GM21528 (cell line): Measurements from ENCODE around the gene SCYGR1.
"Not testable (repeated sequence)": the region's sequence is repeated elsewhere in the genome, so short reads cannot be mapped to it uniquely, and the experiment has no call there.

ENCODE experiments used
- ATAC-seq: cut with Tn5 transposase; IDR thresholded peaks from one replicate; pipeline ENCODE4 v1.9.1; 2021; ENCODE audit warnings: mild to moderate bottlenecking, moderate library complexity; ENCODE audit not compliant: unreplicated experiment, low FRiP score

Gene SCYGR1

DNA sequence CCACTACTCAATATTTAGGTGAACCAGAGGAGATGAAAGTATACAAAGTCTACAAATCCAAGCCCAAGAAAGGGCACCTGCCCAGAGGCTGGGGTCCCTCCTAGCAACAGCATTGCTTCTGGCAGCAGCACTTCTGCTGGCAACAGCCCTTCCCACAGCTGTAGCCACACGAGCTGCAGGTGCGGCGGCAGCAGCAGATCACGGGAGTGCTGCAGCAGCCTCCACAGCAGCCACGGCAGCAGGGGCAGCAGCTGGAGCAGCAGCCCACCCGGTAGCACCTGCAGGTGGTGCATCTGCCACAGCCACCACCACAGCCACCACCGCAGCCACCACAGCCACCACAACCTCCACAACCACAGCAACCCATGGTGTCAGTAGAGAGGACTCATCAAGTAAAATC is at the start of gene SCYGR1:
TSS of gene SCYGR1 (minus strand) at position 367 of the 400 bp plus-strand sequence. CDS start at position 367, 0 bp downstream.
- not testable (repeated sequence) for ATAC-seq

DNA sequence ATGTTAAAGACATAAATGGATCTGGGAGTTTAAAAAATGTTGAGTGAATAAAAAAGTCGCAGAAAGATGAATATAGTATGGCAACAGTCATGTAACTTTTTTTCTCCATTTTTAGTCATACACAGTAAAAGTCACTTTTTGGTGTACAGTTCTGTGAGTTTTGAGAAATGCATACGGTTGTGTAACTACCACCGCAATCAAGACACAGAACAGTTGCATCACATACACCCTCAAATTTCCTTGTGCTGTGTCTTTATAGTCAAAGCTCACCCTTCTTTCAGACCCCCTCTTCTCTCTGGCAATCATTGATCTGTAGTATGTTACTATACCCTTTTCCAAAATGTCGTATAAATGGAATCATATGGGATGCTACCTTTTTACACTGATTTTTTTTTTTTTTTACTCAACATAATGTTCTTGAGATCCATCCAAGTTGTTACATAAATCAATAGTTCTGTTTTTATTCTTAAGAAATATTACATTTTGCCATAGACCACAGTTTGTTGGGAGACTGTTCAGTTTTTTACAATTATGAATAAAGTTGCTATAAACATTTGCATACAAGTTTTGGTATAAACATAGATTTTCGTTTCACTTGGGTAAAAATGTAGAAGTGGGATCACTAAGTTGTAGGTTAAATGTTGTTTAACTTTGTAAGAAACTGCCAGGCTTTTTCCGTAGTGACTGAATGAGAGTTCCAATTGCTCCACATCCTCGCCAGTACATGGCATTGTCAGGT is 48.9 kb upstream of the SCYGR1 start:
- no peak for ATAC-seq

GRCh38 chr2:227433171-227433570 is 45.4 kb upstream of the SCYGR1 start:
- ATAC-seq, result no peak

DNA sequence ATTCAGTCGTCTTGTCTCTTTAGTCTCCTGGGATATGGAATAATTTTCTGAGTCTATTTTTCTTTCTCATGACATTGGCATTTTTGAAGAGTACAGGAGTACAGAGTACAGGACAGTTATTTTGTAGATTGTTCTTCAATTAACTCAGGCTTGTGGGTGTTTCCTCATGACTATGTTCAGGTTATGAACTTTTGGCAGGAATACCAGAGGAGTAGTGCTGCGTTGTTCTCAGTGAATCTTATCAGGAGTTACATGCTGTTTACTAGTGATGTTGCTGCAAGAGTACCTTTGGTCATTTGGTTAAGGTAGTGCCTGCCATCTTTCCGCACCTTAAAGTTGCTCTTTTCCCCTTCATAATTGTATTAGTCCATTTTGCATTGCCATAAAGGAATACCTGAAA is 42.9 kb upstream of the SCYGR1 start:
- no peak for ATAC-seq

DNA sequence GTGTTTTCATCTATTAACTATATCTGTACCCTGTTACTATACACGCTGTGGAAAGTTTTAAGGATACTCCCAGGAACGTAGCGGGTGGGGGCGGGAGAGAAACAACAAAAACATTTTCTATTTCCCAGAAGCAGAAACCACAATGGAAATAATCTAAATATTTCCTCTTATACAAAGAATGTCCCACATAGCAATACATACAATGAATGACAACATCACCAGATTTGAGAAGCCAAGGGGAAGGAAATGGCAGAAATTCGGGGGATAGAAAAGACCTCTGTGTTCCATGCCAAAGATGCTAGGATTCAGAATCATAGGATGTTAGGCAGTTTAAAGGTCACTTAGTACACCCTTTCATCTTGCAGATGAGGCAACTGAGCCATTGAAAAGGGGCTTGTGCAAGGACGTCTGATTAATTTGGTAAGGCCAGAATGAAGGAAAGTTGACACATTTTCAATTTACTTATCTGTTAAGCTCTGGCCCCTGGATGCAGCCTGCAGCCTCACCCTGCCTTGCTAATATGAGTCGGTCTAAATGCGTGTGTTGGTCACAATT is 41.1 kb upstream of the SCYGR1 start:
- no peak for ATAC-seq

DNA sequence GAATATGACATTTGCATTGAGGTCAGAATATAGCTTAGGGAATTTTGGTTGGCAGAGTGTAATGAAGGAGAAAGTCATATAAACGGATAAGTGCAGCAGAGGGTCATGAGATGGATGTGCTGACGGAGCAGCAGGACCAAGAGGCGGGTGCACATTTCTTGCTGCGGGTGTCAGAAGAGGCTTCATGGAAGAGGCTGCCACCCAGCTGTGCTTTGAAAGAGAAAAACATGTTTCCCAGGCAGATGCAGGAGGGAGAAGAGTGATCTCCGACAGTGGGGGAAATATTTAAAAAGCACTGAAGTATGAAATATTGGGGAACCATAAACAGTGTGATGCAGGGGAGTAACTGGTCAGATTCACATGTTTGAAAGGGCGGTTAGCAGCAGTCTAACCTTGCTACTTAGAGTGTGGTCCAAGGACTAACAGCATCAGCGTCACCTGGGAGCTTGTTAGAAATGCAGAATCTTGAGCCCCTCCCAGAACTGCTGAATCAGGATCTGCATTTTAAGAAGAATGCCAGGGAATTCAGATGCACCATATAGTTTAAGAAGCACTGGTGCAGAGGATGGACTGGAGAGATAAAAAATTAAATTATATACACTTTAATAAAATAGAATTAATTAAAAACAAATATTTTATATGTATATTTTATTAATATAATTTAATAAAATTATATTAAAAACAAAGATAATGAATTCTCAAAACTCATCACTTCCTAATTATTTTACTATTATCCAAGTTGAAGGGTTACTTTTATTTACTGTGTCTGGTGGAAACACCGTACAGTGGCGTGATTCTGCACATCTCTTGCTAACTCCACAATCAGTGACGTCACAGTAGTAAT is 36.1 kb upstream of the SCYGR1 start:
- no peak for ATAC-seq

DNA sequence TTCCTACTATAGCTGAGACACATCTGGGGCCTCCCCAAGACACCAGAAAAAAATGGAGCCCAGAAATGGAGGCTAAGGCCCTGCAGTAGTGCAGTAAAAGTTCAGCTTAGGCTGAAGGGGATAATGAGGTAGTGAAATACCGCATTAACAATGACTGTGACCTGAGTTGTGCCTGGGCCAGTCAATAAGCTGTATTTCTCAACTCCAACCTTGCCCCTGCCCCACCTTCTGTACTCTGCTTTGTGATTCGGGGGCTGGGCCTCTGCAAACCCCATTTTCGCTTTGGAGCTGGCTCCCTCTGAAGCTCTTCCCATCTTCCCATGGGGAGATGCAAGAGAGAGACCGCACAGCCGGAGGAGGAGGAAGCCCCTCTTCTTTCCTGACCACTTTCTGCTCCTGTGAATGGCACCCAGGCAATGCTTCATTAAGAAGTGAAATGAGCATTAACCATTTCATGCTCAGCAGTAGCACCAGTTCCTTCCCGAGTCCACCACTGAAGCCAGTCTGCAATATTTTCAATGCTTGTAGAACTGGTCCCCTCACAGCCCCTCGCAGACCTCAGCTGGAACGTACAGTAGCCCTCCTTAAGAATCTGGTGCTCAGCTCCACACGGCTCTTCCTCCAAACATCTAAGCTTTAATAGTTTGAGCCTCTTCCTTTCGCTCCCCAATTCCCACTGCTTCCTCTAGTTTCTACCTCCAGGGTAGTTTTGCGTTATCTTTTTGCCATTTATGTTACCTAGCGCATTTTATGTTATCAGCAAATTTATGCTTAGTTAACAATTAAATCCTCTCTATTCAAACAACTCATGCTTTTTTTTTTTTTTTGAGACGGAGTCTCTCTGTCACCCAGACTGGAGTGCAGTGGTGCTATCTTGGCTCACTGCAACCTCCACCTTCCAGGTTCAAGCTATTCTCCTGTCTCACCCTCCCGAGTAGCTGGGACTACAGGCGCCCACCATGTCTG is 32.6 kb upstream of the SCYGR1 start:
- ATAC-seq, result no peak

GRCh38 chr2:227416701-227417100 is 29.0 kb upstream of the SCYGR1 start:
- no peak for ATAC-seq

GRCh38 chr2:227415538-227416424 is 28.0 kb upstream of the SCYGR1 start:
- ATAC-seq, result no peak

DNA sequence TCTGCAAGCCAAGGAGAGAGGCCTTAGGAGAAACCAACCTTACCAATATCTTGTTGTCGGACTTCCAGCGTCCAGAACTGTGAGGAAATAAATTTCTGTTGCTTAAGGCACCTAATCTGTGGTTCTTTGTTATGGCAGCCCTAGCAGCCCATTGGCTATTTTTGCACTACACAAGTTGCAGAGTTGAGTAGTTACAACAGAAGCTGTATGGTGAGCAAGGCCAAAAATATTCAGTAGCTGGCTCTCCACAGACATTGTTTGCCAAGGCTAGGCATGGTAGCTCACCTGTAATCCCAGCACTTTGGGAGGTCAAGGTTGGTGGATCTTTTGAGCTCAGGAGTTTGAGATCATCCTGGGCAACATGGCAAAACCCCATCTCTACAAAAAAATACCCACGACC is 27.1 kb upstream of the SCYGR1 start:
- no peak for ATAC-seq

DNA sequence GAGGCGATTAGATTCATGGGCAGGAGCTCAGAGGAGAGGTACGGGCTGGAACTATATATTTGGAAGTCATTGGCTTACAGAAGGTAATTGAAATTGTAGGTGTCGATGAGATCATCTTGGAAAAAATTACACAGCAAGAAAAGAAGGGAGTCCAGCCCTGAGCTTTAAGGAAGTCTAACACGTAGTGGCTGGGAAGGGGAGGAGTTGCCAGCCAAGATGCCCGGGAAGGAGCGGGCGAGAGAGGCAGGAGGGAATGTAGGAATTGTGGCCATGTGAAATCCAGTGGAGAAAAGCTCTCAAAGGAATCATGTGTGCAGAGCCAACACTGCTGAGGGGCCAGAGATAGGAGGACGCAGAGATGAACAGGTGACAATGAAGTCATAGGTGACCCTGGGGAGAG is 25.6 kb upstream of the SCYGR1 start:
- no peak for ATAC-seq

- ATAC-seq, result no peak
Measured at GRCh38 chr2:227412877-227413276, 25.1 kb upstream of the SCYGR1 start.

- no peak for ATAC-seq
Measured at GRCh38 chr2:227411990-227412350, 24.2 kb upstream of the SCYGR1 start.

- peak; percentile 74 for ATAC-seq
Measured at GRCh38 chr2:227411320-227411989, 23.7 kb upstream of the SCYGR1 start.

- ATAC-seq, result no peak
Measured at GRCh38 chr2:227410191-227410590, 22.4 kb upstream of the SCYGR1 start.

GRCh38 chr2:227407591-227408151 is 19.9 kb upstream of the SCYGR1 start:
- ATAC-seq, result no peak

- ATAC-seq, result no peak
Measured at GRCh38 chr2:227406177-227407031, 18.7 kb upstream of the SCYGR1 start.
